ENCODE measurements around the gene RAD51AP1.
"Not testable (repeated sequence)": the region's sequence is repeated elsewhere in the genome, so short reads cannot be mapped to it uniquely, and the experiment has no call there.

Gene RAD51AP1

GRCh38 chr12:4518106-4518728 lies 20.5 kb upstream of the RAD51AP1 start:
- H3K4me1 ChIP-seq (ENCODE audit: control insufficient read depth, insufficient read depth, low read length), result peaks cover 4% of the 10 kb centered on the region
- no peak overlapping the region for H3K27ac ChIP-seq (ENCODE audit: insufficient read depth, low read depth, low read length, poor library complexity, severe bottlenecking)
- WGBS, 2 experiments, result 89 to 98% methylated on average over 4 of the region's 5 CpGs
- peaks cover 12% of the 10 kb centered on the region for H3K36me3 ChIP-seq (ENCODE audit: control insufficient read depth, insufficient read depth, low read length)
- H3K4me3 ChIP-seq (ENCODE audit: insufficient read depth, low read depth, low read length), result no peak overlapping the region
- no peaks in the 10 kb centered on the region for H3K9me3 ChIP-seq (ENCODE audit: control insufficient read depth, low read length)
- no peaks in the 10 kb centered on the region for H3K27me3 ChIP-seq (ENCODE audit: control insufficient read depth, insufficient read depth, low read length, poor library complexity, severe bottlenecking)

- not testable (repeated sequence) for H3K9me3 ChIP-seq (ENCODE audit: control insufficient read depth, low read length); H3K4me1 ChIP-seq (ENCODE audit: control insufficient read depth, insufficient read depth, low read length); H3K27me3 ChIP-seq (ENCODE audit: control insufficient read depth, insufficient read depth, low read length, poor library complexity, severe bottlenecking); H3K27ac ChIP-seq (ENCODE audit: insufficient read depth, low read depth, low read length, poor library complexity, severe bottlenecking); H3K4me3 ChIP-seq (ENCODE audit: insufficient read depth, low read depth, low read length)
- peaks cover 13% of the 10 kb centered on the region for H3K36me3 ChIP-seq (ENCODE audit: control insufficient read depth, insufficient read depth, low read length)
- WGBS, 2 experiments, result 94 to 98% methylated on average over 6 of the region's 7 CpGs
These were observed 15.2 kb upstream of the RAD51AP1 start for GRCh38 chr12:4523443-4523842.

DNA sequence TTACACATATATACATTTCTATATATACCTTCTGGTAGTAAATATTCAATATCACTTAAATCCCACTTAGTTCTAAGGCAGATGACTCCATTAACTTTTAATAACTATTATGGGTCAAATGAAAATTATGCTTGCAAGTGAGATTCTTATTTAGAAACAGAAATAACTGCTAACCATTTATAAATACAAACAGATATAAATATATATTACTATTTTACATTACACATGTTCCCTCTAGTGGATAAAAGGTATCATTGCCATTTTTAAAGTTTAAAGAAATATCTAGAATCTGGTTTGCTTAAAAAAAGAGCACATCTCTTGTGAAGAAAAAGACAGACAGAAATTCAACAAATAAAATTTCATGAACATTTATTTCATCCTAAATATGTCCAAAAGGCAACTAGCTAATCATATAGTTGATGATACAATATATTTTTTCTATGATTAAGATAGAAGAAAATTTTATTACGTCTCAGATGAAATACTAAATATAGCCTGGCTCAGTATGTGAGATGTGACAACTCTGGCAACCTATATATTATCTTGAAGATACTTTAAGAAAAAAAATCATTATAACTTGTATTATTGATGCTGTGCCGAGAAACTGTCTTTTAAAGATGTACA lies 11.7 kb upstream of the RAD51AP1 start:
- no peaks in the 10 kb centered on the region for H3K27me3 ChIP-seq (ENCODE audit: control insufficient read depth, insufficient read depth, low read length, poor library complexity, severe bottlenecking)
- no peak overlapping the region for H3K4me3 ChIP-seq (ENCODE audit: insufficient read depth, low read depth, low read length)
- no peak overlapping the region for H3K27ac ChIP-seq (ENCODE audit: insufficient read depth, low read depth, low read length, poor library complexity, severe bottlenecking)
- WGBS, 2 experiments, result 80 to 92% methylated on average over 1 of the region's 2 CpGs
- H3K9me3 ChIP-seq (ENCODE audit: control insufficient read depth, low read length), result no peaks in the 10 kb centered on the region
- peaks cover 6% of the 10 kb centered on the region for H3K36me3 ChIP-seq (ENCODE audit: control insufficient read depth, insufficient read depth, low read length)
- no peaks in the 10 kb centered on the region for H3K4me1 ChIP-seq (ENCODE audit: control insufficient read depth, insufficient read depth, low read length)

GRCh38 chr12:4530160-4530559 lies 8.5 kb upstream of the RAD51AP1 start:
- Histone ChIP-seq H3K36me3 (ENCODE audit: control insufficient read depth, insufficient read depth, low read length) (peaks cover 4% of the 10 kb centered on the region), H3K27ac (ENCODE audit: insufficient read depth, low read depth, low read length, poor library complexity, severe bottlenecking) (no peak overlapping the region), H3K9me3 (ENCODE audit: control insufficient read depth, low read length) (no peaks in the 10 kb centered on the region), H3K4me1 (ENCODE audit: control insufficient read depth, insufficient read depth, low read length) (no peaks in the 10 kb centered on the region), H3K27me3 (ENCODE audit: control insufficient read depth, insufficient read depth, low read length, poor library complexity, severe bottlenecking) (no peaks in the 10 kb centered on the region), H3K4me3 (ENCODE audit: insufficient read depth, low read depth, low read length) (no peak overlapping the region)
- WGBS, 2 experiments, result 93 to 95% methylated on average over 1 of the region's 1 CpG

DNA sequence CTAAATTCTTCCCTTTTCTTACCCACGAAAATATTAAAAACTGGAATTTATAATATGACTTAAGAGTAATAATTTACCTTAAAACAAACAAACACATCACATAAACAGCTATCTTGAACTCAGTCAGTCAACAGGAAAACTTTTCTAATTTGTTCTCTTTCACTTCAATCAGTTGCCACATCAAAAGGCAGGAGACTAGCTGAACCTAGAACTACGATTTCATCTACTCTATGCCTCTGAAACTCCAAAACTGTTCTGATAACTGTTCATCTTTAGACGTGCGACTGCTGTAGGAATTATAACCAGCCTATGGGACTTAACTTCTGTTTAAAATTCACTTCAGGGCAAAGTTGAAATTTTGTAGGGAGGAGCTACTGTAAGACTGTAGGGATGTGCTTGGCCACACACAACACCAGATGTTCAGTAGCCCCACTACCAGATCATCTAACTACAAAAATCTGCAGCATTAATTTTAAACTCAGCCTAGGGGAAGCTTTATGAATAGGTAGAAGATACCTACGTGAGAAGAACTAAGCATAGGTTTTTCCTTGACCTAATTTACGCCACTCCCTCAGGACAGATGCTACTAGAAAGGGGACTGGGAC lies 7.6 kb upstream of the RAD51AP1 start:
- no peaks in the 10 kb centered on the region for H3K4me1 ChIP-seq (ENCODE audit: control insufficient read depth, insufficient read depth, low read length)
- no peak overlapping the region for H3K27ac ChIP-seq (ENCODE audit: insufficient read depth, low read depth, low read length, poor library complexity, severe bottlenecking)
- peaks cover 4% of the 10 kb centered on the region for H3K36me3 ChIP-seq (ENCODE audit: control insufficient read depth, insufficient read depth, low read length)
- no peak overlapping the region for H3K4me3 ChIP-seq (ENCODE audit: insufficient read depth, low read depth, low read length)
- H3K27me3 ChIP-seq (ENCODE audit: control insufficient read depth, insufficient read depth, low read length, poor library complexity, severe bottlenecking), result no peaks in the 10 kb centered on the region
- no peaks in the 10 kb centered on the region for H3K9me3 ChIP-seq (ENCODE audit: control insufficient read depth, low read length)
- WGBS, 2 experiments, result 93 to 96% methylated on average over 5 of the region's 6 CpGs

- WGBS, 2 experiments, result 96 to 98% methylated on average over 4 of the region's 4 CpGs
- H3K36me3 ChIP-seq (ENCODE audit: control insufficient read depth, insufficient read depth, low read length), result peaks cover 4% of the 10 kb centered on the region
- H3K4me1 ChIP-seq (ENCODE audit: control insufficient read depth, insufficient read depth, low read length), result no peaks in the 10 kb centered on the region
- H3K4me3 ChIP-seq (ENCODE audit: insufficient read depth, low read depth, low read length), result no peak overlapping the region
- H3K27me3 ChIP-seq (ENCODE audit: control insufficient read depth, insufficient read depth, low read length, poor library complexity, severe bottlenecking), result no peaks in the 10 kb centered on the region
- no peaks in the 10 kb centered on the region for H3K9me3 ChIP-seq (ENCODE audit: control insufficient read depth, low read length)
- no peak overlapping the region for H3K27ac ChIP-seq (ENCODE audit: insufficient read depth, low read depth, low read length, poor library complexity, severe bottlenecking)
These were observed 3.6 kb upstream of the RAD51AP1 start for GRCh38 chr12:4535092-4535491.

- H3K9me3 ChIP-seq (ENCODE audit: control insufficient read depth, low read length), result no peaks in the 10 kb centered on the region
- H3K4me1 ChIP-seq (ENCODE audit: control insufficient read depth, insufficient read depth, low read length), result no peaks in the 10 kb centered on the region
- peaks cover 4% of the 10 kb centered on the region for H3K36me3 ChIP-seq (ENCODE audit: control insufficient read depth, insufficient read depth, low read length)
- WGBS, 2 experiments, result 89 to 93% methylated on average over 2 of the region's 2 CpGs
- no peak overlapping the region for H3K4me3 ChIP-seq (ENCODE audit: insufficient read depth, low read depth, low read length)
- H3K27me3 ChIP-seq (ENCODE audit: control insufficient read depth, insufficient read depth, low read length, poor library complexity, severe bottlenecking), result no peaks in the 10 kb centered on the region
- H3K27ac ChIP-seq (ENCODE audit: insufficient read depth, low read depth, low read length, poor library complexity, severe bottlenecking), result no peak overlapping the region
These were observed 2.8 kb upstream of the RAD51AP1 start for GRCh38 chr12:4535871-4536270.

- Histone ChIP-seq H3K4me1 (ENCODE audit: control insufficient read depth, insufficient read depth, low read length) (no peaks in the 10 kb centered on the region), H3K9me3 (ENCODE audit: control insufficient read depth, low read length) (no peaks in the 10 kb centered on the region), H3K4me3 (ENCODE audit: insufficient read depth, low read depth, low read length) (peak overlapping the region; percentile 98), H3K36me3 (ENCODE audit: control insufficient read depth, insufficient read depth, low read length) (peaks cover 6% of the 10 kb centered on the region), H3K27me3 (ENCODE audit: control insufficient read depth, insufficient read depth, low read length, poor library complexity, severe bottlenecking) (no peaks in the 10 kb centered on the region), H3K27ac (ENCODE audit: insufficient read depth, low read depth, low read length, poor library complexity, severe bottlenecking) (peak overlapping the region; percentile 92)
- WGBS, 2 experiments, result 21 to 25% methylated on average over 11 to 16 of the region's 16 CpGs
These were observed 629 bp downstream of the RAD51AP1 start for GRCh38 chr12:4539167-4539870.

- 93% methylated on average over 3 of the region's 3 CpGs for WGBS, 2 experiments
- peak overlapping the region; percentile 98 for H3K4me3 ChIP-seq (ENCODE audit: insufficient read depth, low read depth, low read length)
- H3K36me3 ChIP-seq (ENCODE audit: control insufficient read depth, insufficient read depth, low read length), result peaks cover 6% of the 10 kb centered on the region
- no peaks in the 10 kb centered on the region for H3K9me3 ChIP-seq (ENCODE audit: control insufficient read depth, low read length)
- no peaks in the 10 kb centered on the region for H3K4me1 ChIP-seq (ENCODE audit: control insufficient read depth, insufficient read depth, low read length)
- H3K27ac ChIP-seq (ENCODE audit: insufficient read depth, low read depth, low read length, poor library complexity, severe bottlenecking), result no peak overlapping the region
- no peaks in the 10 kb centered on the region for H3K27me3 ChIP-seq (ENCODE audit: control insufficient read depth, insufficient read depth, low read length, poor library complexity, severe bottlenecking)
These were observed 1.5 kb downstream of the RAD51AP1 start for GRCh38 chr12:4540170-4540569.

- no peak overlapping the region for H3K27ac ChIP-seq (ENCODE audit: insufficient read depth, low read depth, low read length, poor library complexity, severe bottlenecking)
- 94% methylated on average over 2 of the region's 2 CpGs; no CpG with 5 or more reads in 1 of the 2 experiments for WGBS, 2 experiments
- H3K36me3 ChIP-seq (ENCODE audit: control insufficient read depth, insufficient read depth, low read length), result peaks cover 6% of the 10 kb centered on the region
These were observed 1.9 kb downstream of the RAD51AP1 start for GRCh38 chr12:4540638-4541037.

More at GRCh38 chr12:4540638-4541037, 1.9 kb downstream of the RAD51AP1 start:
- no peaks in the 10 kb centered on the region for H3K27me3 ChIP-seq (ENCODE audit: control insufficient read depth, insufficient read depth, low read length, poor library complexity, severe bottlenecking)
- H3K9me3 ChIP-seq (ENCODE audit: control insufficient read depth, low read length), result no peaks in the 10 kb centered on the region
- no peaks in the 10 kb centered on the region for H3K4me1 ChIP-seq (ENCODE audit: control insufficient read depth, insufficient read depth, low read length)
- H3K4me3 ChIP-seq (ENCODE audit: insufficient read depth, low read depth, low read length), result no peak overlapping the region
